Thymus (tissue), 11 donors: Measurements from ENCODE around the gene BRD9. TPM values are rescaled to one million over a fixed set of nuclear protein-coding genes. Genes with fewer than 3 reads are reported as not detected.
"Not testable (repeated sequence)": the region's sequence is repeated elsewhere in the genome, so short reads cannot be mapped to it uniquely, and the experiment has no call there.

ENCODE experiments used
- DNase-seq, 9 donors: peaks; one replicate each; pipeline ENCODE4 v3.0.0-alpha.2; 2013; ENCODE audit warnings: low spot score in 9 of 9, low read depth in 6 of 9, missing footprints in 1 of 9
- H3K27ac ChIP-seq, 2 donors: one replicate each; pipeline ENCODE4 v1.5.1; 2013; ENCODE audit warnings: control low read depth in 1 of 2, low read depth in 1 of 2, low read length in 1 of 2, mild to moderate bottlenecking in 1 of 2, moderate library complexity in 1 of 2
- H3K27me3 ChIP-seq, 2 donors: one replicate each; pipeline ENCODE4 v1.5.1; 2013; ENCODE audit warnings: low read length in 1 of 2; ENCODE audit not compliant: control insufficient read depth in 2 of 2, insufficient read depth in 1 of 2
- H3K36me3 ChIP-seq, 2 donors: one replicate each; pipeline ENCODE4 v1.5.1; 2013; ENCODE audit warnings: low read length in 1 of 2, mild to moderate bottlenecking in 1 of 2, moderate library complexity in 1 of 2; ENCODE audit not compliant: control insufficient read depth in 2 of 2, insufficient read depth in 2 of 2
- H3K4me1 ChIP-seq, 2 donors: one replicate each; pipeline ENCODE4 v1.5.1; 2013; ENCODE audit warnings: low read length in 2 of 2; ENCODE audit not compliant: control insufficient read depth in 2 of 2, insufficient read depth in 2 of 2
- H3K4me3 ChIP-seq, 2 donors: one replicate each; pipeline ENCODE4 v1.5.1; 2013; ENCODE audit warnings: low read length in 2 of 2, control low read depth in 1 of 2, mild to moderate bottlenecking in 1 of 2
- H3K9me3 ChIP-seq, 2 donors: one replicate each; pipeline ENCODE4 v1.5.1; 2013; ENCODE audit warnings: low read length in 1 of 2, mild to moderate bottlenecking in 1 of 2; ENCODE audit not compliant: control insufficient read depth in 2 of 2, insufficient read depth in 1 of 2
- WGBS: extraction: QIAGEN DNeasy Blood & Tissue Kit; methylation state at CpG from one replicate; pipeline ENCODE4 v1.1.7; 2013; 5-methylcytosine and 5-hydroxymethylcytosine counted together
- polyA plus RNA-seq: library from polyadenylated mRNA; stranded (reverse); fragments of 200-250 nt; gene quantifications from one replicate; pipeline ENCODE4 v1.2.3, GENCODE V29; 2013
- total RNA-seq: library from RNA; stranded (reverse); fragments of 120-200 nt; gene quantifications from one replicate; pipeline ENCODE4 v1.2.4, GENCODE V29; 2013
- donor health status: healthy.

Gene BRD9
- total and polyA plus RNA-seq, 2 donors: 39.3 to 54.8 TPM

GRCh38 chr5:933951-934350, 41.4 kb upstream of the BRD9 start:
- not testable (repeated sequence) for H3K36me3 ChIP-seq, H3K4me3 ChIP-seq, H3K27ac ChIP-seq, H3K27me3 ChIP-seq, DNase-seq
- peaks cover 0 to 18% of the 10 kb centered on the region in 2 donors for H3K9me3 ChIP-seq
- peaks cover 3 to 12% of the 10 kb centered on the region in 2 donors for H3K4me1 ChIP-seq

DNA sequence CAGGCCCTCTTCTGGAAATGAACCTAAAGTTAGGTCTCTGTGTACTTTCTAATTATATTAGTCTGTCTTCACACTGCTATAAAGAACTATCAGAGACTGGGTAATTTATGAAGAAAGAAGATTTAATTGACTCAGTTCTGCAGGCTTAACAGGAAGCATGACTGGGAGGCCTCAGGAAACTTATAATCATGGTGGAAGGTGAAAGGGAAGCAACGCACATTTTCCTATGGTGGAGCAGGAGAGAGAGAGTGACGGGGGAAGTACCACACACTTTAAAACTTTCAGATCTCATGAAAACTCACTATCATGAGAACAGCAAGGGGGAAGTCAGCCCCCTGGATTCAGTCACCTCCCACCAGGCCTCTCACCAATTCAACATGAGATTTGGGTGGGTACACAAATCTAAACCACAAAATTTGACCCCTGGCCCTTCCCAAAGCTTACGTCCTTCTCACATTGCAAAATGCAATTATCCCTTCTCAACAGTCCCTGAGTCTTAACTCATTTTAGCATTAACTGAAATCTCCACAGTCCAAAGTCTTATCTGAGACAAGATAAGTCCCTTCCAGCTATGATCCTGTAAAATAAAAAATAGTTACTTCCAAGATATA, 40.8 kb upstream of the BRD9 start:
- Histone ChIP-seq H3K9me3 (peaks cover 0 to 18% of the 10 kb centered on the region in 2 donors), H3K36me3 (no peaks in the 10 kb centered on the region), H3K27me3 (no peaks in the 10 kb centered on the region), H3K4me1 (peaks cover 3 to 12% of the 10 kb centered on the region in 2 donors), H3K27ac (no peak overlapping the region), H3K4me3 (no peak overlapping the region)
- 96% methylated on average over 3 of the region's 3 CpGs for WGBS
- DNase-seq: no peak

- no peak for DNase-seq
- WGBS: 58% methylated on average over 4 of the region's 4 CpGs
- Histone ChIP-seq H3K36me3 (no peaks in the 10 kb centered on the region), H3K9me3 (peaks cover 0 to 18% of the 10 kb centered on the region in 2 donors), H3K27me3 (no peaks in the 10 kb centered on the region), H3K4me3 (no peak overlapping the region), H3K27ac (no peak overlapping the region), H3K4me1 (peaks cover 3 to 12% of the 10 kb centered on the region in 2 donors)
Observed at GRCh38 chr5:932628-933250, 40.1 kb upstream of the BRD9 start.

GRCh38 chr5:932151-932627, 39.6 kb upstream of the BRD9 start:
- H3K27ac ChIP-seq: no peak overlapping the region
- no peak for DNase-seq
- H3K27me3 ChIP-seq: peaks cover 3 to 4% of the 10 kb centered on the region in 2 donors
- peaks cover 0 to 18% of the 10 kb centered on the region in 2 donors for H3K9me3 ChIP-seq
- 96% methylated on average over 8 of the region's 8 CpGs for WGBS
- peaks cover 3 to 13% of the 10 kb centered on the region in 2 donors for H3K4me1 ChIP-seq
- no peak overlapping the region for H3K4me3 ChIP-seq
- no peaks in the 10 kb centered on the region for H3K36me3 ChIP-seq

DNA sequence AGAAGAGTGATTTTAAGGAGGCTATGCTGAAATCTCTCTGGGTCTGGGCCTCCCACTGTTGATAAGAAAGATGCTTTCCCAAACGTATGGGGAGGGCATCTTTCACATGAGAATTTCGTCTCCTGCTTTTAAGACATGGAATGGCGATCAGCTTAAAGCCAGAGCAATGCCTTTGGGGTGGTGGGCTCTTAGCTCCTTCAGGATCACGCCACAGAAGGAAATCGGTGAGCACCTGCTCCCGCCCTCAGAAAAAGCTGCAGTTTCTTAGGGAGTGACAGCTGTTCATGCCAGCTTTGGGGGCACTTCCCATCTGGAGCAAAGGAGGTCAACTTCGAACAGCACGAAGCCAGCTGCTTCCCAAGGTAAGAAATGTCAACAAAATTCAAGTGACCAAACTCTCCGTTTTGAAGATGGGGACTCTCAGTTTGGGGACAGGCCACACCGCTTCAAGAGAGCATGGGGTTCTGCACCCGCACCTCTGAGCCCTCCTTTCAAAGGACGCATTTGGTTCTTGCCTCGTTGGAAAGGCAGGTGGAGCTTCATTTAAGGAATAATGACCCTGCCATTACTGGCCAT, 39.1 kb upstream of the BRD9 start:
- Histone ChIP-seq H3K27me3 (peaks cover 4 to 8% of the 10 kb centered on the region in 2 donors), H3K36me3 (no peaks in the 10 kb centered on the region), H3K4me1 (peaks cover 6 to 18% of the 10 kb centered on the region in 2 donors), H3K9me3 (peaks cover 0 to 18% of the 10 kb centered on the region in 2 donors), H3K27ac (no peak overlapping the region), H3K4me3 (no peak overlapping the region)
- no peak for DNase-seq
- 96% methylated on average over 13 of the region's 13 CpGs for WGBS

DNA sequence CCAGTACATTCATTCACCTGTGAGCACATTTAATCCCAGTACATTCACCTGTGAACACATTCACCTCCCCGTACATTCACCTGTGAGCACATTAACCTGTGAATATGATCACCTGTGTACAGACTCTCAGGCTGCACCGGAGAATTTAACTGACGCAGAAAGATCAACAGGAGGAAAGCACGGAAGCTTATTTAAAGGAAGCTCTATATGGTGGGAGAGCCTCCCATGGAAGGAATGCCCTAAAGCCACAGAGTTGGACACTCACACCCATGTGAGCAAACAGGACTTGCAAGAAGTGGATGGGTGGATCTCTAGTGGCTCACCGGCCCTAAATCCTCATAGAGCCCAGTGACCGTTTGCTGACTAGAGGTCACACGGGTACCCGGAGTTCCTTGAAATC, 38.3 kb upstream of the BRD9 start:
- Histone ChIP-seq H3K27me3 (peaks cover 9 to 16% of the 10 kb centered on the region in 2 donors), H3K36me3 (no peaks in the 10 kb centered on the region), H3K27ac (no peak overlapping the region), H3K9me3 (peaks cover 0 to 18% of the 10 kb centered on the region in 2 donors), H3K4me1 (peaks cover 10 to 19% of the 10 kb centered on the region in 2 donors), H3K4me3 (no peak overlapping the region)
- DNase-seq: no peak
- 94% methylated on average over 8 of the region's 8 CpGs for whole genome bisulfite sequencing

GRCh38 chr5:929596-929995, 37.0 kb upstream of the BRD9 start:
- peaks cover 9 to 17% of the 10 kb centered on the region in 2 donors for H3K27me3 ChIP-seq
- DNase-seq: no peak
- H3K4me3 ChIP-seq: no peak overlapping the region
- peaks cover 0 to 13% of the 10 kb centered on the region in 2 donors for H3K9me3 ChIP-seq
- no peak overlapping the region for H3K27ac ChIP-seq
- peaks cover 10 to 17% of the 10 kb centered on the region in 2 donors for H3K4me1 ChIP-seq
- no peaks in the 10 kb centered on the region for H3K36me3 ChIP-seq

- H3K27ac ChIP-seq, H3K4me3 ChIP-seq, H3K9me3 ChIP-seq, H3K36me3 ChIP-seq, DNase-seq: not testable (repeated sequence)
- peaks cover 9 to 17% of the 10 kb centered on the region in 2 donors for H3K27me3 ChIP-seq
- peaks cover 10 to 17% of the 10 kb centered on the region in 2 donors for H3K4me1 ChIP-seq
Observed at GRCh38 chr5:929182-929581, 36.6 kb upstream of the BRD9 start.
